Measurements from ENCODE around the gene NOL7.

The NOL7 gene

DNA sequence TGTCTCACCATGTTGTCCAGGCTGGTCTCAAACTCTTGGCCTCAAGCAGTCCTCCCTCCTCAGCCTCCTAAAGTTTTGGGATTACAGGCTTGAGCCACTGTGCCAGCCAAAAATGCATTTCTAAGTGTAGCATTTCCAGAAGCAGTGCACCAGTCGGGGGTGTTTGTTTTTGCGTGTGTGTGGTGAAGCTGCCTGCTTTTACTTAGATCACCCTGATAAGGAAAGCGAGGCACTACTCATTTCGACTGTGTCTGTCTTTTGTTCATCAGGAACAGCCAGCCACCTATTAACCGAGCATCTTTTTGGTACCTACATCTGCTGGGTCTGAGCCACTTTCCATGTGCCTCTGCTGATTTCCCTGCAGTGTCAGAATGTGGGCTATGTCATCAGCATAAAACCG is 22.0 kb upstream of the NOL7 start:
- DNase-seq (ENCODE audit: insufficient read length, low spot score) = no peak
- FAIRE-seq = no peak

DNA sequence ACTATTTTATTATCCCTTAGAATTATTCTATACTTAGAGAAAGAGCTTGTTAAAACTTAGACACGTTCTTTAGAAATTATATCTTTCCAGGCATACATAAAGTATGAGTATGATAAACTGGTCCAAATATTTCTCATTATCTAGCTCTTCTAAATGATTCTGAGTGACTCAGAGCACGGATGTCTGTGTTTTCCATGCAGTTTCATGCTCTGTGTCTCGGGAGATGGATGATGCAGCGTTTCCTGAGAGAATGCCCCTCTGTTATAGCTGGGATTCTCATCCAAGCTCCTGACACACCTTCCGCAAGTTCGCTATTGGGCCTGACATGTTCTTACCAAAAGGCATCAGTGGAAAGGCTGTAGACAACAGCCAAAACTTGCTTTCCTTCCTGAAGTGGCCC is 21.4 kb upstream of the NOL7 start:
- FAIRE-seq = no peak
- DNase-seq (ENCODE audit: insufficient read length, low spot score) = no peak

DNA sequence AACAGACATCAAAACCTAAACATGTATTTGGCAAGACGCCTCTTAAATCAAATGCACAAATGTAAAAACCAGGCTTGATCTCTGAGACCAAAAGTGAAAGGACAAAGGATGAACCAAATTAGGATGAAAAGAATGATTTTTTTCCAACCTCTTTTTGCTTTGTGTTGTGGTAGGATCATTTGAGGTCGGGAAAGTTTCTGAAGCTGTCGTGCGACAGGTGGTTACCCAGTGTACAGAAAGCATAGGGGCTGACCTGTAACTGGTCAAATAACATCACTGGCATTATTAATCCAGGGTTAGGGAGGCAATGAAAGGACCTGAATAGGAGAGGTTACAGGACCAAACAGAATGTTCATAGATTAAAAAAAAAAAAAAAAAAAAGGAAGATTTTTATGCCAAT is 18.1 kb upstream of the NOL7 start:
- no peak for FAIRE-seq
- no peak for DNase-seq (ENCODE audit: insufficient read length, low spot score)

DNA sequence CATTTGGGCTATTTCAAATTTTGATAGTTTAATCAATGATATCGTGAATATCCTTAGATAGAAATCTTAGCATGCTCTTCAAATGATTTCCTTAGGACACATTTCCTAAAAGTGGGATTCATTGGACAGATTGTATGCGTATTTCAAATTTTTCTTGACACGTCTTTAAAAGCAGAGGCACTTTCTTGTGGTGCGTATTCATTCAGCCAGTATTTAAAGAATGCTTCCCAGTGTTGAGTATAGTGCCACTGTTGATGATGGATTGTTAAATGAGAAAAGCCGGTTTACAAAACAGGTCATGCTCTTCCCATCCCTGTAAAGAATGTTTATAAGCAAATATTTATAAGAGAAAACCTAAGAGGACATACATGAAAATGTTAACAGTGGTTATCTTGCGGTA is 15.1 kb upstream of the NOL7 start:
- FAIRE-seq = no peak
- DNase-seq (ENCODE audit: insufficient read length, low spot score) = no peak

DNA sequence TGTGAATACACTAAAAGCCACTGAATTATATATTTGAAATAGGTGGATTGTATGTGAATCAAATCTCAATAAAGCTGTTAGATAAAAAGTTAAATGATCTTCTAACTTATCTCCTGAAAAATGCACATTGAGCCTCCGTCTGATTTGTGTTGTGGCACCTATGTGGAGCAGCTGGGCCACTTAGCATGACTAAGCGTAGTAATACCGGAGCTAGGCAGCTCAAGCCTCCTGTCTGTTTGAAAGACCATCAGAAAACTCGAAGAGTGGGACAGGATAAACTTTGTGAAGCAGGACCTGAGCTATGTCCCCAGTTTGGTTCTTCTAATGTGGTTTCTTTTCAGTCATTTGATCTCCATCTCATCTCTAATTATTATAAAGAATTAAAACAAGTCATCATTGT is 11.0 kb upstream of the NOL7 start:
- FAIRE-seq (no peak), DNase-seq (ENCODE audit: insufficient read length, low spot score) (no peak)

DNA sequence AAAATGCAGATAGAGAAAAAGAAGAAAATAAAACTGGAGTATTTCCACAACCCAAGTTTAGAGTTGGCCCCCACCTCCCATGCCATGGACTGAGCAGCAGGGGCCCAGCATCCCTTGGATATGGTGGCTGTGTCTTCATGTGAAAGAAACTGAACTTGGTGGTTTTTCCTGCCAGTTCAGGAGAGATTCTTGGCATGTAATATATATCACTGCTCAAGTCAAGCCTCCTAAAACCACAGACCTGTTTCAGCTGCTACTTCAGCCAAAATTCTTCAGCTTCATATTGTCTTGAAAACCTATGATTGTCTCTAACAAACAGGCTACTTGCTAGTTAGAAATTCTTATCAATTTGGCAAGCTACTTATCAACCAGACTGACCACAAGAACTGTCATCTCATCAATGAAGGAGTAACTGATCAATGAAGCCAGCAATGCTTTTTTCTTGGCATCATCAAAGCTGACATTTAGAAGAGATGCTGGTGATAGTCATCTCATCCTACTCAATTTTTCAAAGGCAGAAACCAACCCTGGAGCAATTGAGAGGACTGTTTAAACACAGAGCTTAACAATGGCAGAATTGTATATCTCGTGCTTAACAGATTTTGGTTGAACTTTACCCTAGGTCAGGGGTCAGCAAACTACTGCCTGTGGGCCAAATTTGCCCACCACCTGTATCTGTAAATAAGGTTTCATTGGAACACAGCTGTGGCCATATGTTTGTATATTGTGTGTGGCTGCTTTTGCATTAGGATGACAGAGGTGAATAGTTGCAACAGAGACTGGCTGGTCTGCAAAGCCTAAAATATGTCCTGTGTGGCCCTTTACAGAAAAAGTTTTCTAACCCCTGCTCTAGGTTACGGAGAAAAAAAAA is 10.4 kb upstream of the NOL7 start:
- no peak for FAIRE-seq
- no peak for DNase-seq (ENCODE audit: insufficient read length, low spot score)

DNA sequence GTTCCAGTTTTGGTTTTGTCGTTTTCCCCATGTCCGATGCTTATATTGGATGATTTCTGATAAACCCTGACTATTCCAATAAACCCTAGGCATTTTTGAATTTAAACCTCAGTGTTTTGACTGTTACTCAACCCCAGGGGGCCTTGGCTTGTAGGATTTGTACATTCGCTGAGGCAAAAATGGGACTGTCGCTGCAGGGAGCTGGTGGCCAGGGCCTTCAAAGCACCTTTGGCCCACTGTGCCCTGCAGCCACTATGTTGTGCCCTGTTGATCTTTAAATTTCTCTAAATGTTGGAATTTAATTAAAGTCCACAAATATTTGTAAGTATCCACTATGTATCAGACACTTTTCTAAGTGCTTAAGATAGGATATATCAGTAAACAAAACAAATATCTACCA is 9.5 kb upstream of the NOL7 start:
- FAIRE-seq = no peak

DNA sequence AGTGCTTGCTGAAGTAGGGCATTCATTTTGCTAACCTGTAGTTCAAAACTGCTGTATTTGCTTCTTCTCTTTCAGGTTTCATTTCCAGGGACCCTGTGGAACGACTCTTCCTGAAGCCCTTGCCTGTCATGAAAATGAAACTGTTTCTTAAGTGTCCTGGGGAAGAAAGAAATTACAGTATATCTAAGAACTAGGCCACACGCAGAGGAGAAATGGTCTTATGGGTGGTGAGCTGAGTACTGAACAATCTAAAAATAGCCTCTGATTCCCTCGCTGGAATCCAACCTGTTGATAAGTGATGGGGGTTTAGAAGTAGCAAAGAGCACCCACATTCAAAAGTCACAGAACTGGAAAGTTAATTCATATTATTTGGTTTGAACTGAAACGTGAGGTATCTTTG is 3.4 kb upstream of the NOL7 start:
- DNase-seq (ENCODE audit: insufficient read length, low spot score) (no peak), FAIRE-seq (no peak)

More for the DNA sequence above, 9.5 kb upstream of the NOL7 start:
- DNase-seq (ENCODE audit: insufficient read length, low spot score) = no peak

DNA sequence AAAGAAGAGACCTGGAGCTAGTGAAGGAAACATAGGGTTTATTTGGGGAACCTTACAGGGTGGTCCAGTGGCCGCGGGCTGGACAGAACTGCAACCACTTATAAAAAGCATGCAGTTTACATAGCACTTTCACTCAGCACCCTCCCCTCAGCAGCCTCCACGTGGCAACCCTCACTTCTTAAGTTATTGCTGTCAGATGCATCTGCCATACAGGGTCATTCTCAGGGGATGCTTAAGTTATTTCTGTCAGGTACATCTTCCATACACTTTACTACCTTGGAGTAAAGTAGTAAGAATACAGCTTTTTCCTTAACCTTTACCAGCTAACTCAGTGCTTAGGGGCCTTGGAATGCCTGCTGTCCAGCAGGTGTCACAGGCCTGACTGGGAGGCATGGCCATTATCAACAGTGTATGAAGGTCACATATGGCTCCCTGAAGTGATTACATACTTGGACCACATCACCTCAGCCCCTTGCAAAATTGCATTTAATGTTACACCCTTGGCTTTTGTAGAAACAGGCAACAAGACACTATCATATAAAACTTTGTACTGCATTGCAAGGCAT is 2.0 kb upstream of the NOL7 start:
- FAIRE-seq = no peak
- no peak for DNase-seq (ENCODE audit: insufficient read length, low spot score)

DNA sequence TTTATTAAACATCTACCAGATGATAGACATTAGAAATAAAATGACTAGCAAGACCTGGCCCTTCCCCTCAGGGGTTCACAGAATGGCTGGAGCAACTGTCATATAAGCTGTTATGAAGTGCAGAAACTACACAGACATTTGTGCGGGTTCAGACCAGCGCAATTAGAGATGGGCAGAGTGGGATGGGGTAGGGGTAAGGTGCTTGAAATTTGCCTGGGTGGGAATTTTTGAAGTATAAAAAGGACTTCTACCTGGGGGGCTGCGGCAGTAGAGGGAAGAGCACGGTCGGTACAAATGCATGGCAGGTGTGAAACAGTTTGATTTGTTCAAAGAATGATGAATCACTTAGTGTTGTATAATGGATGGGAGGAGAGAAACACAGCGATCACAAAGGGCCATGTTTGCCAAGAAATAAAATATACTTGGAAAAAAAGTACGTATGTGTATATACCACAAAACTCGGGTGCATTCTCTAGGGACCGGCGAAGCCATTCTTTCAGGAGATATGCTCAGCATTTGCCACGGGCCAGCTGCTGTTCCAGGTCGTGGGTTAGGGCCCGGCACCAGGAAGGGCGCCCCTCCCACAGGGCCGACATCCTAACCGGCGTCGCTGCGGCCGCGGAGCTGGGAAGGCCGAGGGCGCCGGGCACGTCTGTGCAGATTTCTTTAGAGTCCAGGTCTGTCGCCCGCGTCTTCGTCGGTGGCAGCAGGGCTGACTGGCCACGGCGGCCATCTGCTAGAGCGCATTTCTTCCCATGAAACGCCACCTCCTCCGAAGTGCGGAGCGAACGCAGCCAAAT is 809 bp upstream of the NOL7 start:
- FAIRE-seq = no peak

DNA sequence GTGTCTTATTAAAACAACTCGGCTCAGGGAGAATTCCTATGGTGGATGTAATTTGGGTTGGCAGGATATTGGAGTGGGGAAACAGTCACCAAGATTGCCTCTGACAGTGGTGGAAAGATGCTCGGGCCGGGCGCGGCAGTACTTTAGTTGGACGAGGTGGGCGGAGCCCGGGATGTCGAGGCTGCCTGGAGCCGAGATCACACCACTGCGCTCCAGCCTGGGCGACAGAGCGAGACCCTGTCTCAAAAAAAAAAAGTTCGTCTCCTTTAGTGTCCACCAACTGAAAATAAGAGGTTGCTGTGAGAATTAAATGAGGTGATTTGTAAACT is 621 bp downstream of the NOL7 start:
- DNase-seq (ENCODE audit: insufficient read length, low spot score) = peak; percentile 10
- FAIRE-seq = no peak

More for the DNA sequence above, 809 bp upstream of the NOL7 start:
- DNase-seq (ENCODE audit: insufficient read length, low spot score) = peak; percentile 40

DNA sequence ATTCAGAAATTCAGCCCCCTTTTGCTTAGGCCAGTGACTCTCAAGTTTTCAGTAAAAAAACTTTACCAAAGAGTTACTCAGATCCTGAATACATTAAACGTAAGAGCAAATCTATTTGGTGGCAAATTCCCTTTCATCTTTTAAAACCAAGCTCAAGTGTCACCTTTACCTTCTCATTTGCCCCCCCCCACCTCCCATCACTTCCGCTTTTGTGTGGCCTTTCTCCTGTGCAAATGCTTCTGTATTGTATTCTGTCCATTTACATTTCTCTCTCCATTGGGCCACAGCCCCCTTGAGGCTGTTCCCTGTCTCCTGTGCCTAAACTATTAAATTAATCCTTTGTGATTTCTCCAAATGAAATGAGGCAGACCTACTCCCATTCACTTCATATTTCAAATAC is 1.9 kb downstream of the NOL7 start:
- DNase-seq (ENCODE audit: insufficient read length, low spot score) = no peak
- FAIRE-seq = no peak

DNA sequence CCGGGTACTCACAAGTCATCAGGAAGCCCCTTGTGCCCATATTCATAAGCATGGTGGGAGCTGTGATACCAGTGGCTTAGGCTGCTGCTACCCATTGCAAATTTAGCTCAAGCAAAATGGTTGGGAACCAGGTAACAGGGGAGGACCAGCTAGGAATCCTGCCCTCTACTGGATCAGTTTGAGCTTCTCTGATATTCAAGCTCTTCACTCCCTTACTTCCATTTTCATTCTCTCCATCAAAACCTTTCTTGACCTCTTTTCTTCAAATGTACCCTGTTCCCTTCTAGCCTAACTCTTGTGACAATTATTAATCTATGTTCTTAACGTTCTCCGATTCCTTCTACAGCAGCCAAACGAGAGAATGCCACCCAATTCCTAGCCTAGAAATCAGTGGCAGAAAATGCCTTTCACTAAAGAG is 9.7 kb downstream of the NOL7 start:
- no peak for FAIRE-seq
- DNase-seq (ENCODE audit: insufficient read length, low spot score) = peak; percentile 27

DNA sequence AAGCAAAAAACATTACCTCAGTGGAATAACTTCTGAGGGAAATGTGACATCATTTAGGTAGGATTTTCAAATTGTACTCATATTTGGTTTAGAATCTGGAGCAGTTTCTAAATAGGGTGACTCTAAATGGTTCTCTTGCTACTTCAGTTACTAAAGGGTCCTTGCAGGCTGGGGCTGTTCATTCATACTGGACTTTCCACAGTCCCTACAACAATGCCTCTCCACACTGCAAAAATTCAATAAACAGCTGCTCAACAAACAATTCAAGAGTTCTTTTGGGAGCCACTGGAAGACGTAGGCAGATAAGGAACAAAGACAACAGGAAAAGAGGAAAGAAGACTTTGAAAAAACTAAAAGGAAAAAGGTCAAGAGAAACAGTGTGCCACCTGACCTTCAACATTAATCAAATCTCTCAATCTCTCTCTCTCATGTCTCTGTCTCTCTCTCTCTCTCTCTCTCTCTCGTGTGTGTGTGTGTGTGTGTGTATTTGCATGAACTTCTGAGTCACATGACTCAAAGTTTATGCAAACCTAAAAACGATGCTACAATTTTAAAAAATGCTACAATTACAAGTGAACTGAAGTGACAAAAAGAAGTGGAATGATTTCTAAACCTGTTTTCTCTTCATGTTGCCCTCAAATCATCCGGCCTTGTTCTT is 14.5 kb downstream of the NOL7 start:
- no peak for DNase-seq (ENCODE audit: insufficient read length, low spot score)
- FAIRE-seq = no peak

DNA sequence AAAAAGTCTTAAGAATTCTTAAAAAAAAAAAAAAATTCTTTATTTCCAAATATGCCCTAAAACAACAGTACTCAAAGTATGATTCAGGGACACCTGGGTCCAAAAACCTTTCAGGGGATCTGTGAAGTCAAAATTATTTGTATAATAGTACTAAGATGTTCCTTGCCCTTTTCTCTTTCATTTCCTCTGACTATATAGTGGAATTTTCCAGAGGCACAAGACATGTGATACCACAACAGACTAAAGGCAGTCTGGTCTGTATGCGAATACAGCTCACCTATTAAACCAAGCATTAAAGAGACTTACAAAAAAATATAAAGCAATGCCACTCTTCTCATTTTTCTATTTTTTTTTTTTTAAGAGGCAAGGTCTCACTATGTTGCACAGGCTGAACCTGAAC is 15.4 kb downstream of the NOL7 start:
- no peak for DNase-seq (ENCODE audit: insufficient read length, low spot score)
- FAIRE-seq = no peak

DNA sequence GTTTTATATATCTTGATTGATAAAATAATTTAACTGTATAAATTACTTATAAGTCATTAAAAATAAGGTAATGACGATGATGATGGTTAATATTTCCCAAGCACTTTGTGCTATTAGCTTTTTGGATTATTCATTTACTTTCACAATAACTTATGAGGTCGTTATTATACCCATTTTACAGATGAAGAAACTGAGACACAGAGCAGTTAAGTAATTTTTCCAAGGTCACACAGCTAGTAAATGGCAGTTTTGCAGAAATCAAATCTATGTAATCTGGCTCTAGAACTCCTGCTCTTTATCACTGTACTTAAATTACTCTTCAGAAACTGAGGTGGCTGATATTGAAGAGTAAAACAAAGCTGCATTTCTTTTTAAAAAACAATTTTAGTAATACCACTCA is 18.2 kb downstream of the NOL7 start:
- no peak for FAIRE-seq
- DNase-seq (ENCODE audit: insufficient read length, low spot score) = no peak

DNA sequence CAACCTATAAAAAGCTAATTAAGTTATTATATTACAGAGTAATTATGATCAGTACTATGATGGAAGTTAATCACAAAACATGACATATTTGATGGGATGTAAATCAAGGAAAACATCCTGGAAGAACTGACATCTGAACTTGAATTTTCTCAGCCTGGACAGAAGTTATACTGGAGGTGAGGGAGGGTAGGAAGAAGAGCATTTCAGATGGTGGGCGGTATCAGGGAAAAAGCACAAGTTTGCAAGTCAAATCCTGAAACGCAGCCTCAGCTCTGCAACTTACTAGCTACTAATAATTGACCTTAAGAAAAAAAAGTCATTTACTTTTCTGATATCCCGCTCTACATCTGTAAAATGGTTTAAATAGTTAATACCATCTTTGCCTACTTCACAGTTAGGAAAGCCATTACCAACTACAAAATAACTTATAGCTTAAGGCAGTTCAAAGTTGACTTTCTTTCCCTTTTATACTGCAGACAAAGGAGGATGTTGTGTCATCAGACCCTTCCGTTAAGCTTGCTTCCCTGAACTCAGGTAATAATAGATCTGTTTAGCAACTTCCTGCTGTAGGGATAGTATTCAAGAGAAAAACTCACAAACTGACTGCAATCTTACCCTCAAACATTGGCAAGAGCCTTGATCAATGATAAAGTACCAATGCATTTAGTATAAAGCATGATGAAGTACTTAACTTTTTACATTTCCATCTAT is 21.0 kb downstream of the NOL7 start:
- no peak for FAIRE-seq

DNA sequence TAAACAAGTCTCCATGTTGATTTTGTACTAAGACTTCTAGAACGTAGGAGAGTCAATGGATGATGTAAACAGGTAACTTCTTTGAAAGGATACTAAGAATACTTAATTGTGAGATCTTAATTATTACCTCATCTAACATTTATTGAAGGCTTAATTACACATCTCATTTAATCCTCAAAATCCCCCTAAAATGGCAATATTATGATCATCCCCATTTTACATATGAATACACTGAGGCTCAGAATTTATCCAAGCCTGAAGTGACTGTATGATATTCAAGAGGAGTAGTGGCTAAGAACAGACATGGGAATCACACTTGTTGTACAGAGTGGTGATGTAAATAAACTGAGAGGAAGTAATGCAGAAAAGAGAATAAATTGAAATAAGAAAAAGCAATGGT is 22.9 kb downstream of the NOL7 start:
- FAIRE-seq (no peak), DNase-seq (ENCODE audit: insufficient read length, low spot score) (no peak)

More for the DNA sequence above, 21.0 kb downstream of the NOL7 start:
- no peak for DNase-seq (ENCODE audit: insufficient read length, low spot score)

DNA sequence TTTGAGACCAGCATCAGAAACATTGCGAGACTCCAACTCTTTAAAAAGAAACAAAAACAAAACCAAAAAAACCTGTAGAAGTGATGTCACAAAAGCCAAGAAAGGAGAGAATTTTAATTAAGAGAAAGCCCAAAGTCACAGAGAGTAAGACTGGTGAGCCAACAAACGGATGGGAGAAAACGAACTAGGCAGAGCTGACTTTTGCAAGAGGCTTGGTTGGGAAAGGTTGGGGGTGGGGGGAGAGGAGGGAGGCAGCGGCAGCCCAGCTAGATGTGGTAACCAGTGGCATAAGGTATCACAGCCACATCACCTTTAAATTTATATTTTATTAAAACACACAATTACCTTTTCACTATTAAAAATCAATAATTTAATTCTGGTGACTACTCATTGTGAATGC is 23.5 kb downstream of the NOL7 start:
- FAIRE-seq (no peak), DNase-seq (ENCODE audit: insufficient read length, low spot score) (no peak)

DNA sequence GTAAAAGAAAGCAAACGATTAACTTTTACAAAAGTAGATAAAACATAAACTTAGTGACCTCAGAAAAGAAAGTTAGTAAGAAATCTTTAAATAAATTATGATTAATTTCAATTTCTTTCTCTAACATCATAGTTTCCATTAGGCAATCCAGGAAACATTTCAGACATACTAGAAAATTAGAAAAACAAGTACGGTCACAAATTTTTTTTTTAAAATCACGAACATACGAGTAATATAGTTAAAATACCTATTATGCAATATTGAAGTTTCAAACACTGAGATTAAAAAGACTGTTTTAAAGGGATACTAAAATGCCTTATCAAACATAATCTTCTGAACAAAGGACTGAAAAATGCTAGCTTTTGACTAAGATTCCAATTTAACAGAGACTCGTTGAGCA is 26.2 kb downstream of the NOL7 start:
- no peak for FAIRE-seq
- DNase-seq (ENCODE audit: insufficient read length, low spot score) = no peak

DNA sequence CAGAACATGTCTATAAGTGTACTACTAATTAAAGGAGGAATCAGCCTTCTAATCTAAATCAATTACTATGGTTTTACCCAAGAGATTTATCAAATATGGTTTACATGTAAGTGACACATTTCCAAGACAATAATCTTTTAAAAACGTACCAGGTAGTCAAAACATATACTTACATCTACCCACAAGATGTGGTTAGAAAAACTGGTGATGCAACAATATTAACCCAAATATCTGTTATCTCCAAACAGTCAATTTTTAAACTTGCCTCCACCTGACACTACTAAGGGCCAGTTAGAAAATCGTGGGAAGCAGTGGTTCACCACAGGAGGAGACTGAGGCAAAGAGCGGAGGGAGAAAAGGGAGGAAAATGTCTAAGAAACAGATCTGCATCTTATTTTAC is 28.0 kb downstream of the NOL7 start:
- no peak for FAIRE-seq
- DNase-seq (ENCODE audit: insufficient read length, low spot score) = no peak
